Bronchial epithelial cell (primary cell): Measurements from ENCODE around the gene FZD10. TPM values are rescaled to one million over a fixed set of nuclear protein-coding genes. Genes with fewer than 3 reads are reported as not detected.

Experiments
- DNase-seq: peaks from one replicate; pipeline ENCODE4 v3.0.0-alpha.2; 2010; ENCODE audit warnings: low read depth
- FAIRE-seq: peaks from 2 replicates; lab custom pipeline; 2011; peaks lifted over from hg19 to GRCh38; lab: Jason Lieb, UNC
- H3K27me3 ChIP-seq: 2 replicates; pipeline ENCODE4 v1.5.1; 2011; ENCODE audit warnings: low read length; ENCODE audit not compliant: control insufficient read depth, insufficient read depth
- H3K36me3 ChIP-seq: 2 replicates; pipeline ENCODE4 v1.5.1; 2011; ENCODE audit warnings: low read length; ENCODE audit not compliant: control insufficient read depth, insufficient read depth
- H3K4me3 ChIP-seq: 2 replicates; pipeline ENCODE4 v1.5.1; 2011; ENCODE audit warnings: mild to moderate bottlenecking, low read depth, low read length, control low read depth
- CTCF ChIP-seq: IDR thresholded peaks from 2 replicates; pipeline ENCODE4 v1.5.1; 2011; ENCODE audit warnings: mild to moderate bottlenecking, moderate library complexity, low read length, control low read depth, inconsistent platforms; ENCODE audit not compliant: insufficient read depth, severe bottlenecking
- total RNA-seq: library from RNA; depleted of rRNA; stranded (reverse); fragments of >200 nt; gene quantifications from 2 replicates; pipeline ENCODE4 v1.2.1, GENCODE V29; 2014

Gene FZD10
- total RNA-seq, 1 donor from 2014 or later, result 0.26 TPM

GRCh38 chr12:130199581-130200390, 37.5 kb downstream of the FZD10 start:
- no peak overlapping the region for H3K4me3 ChIP-seq
- H3K36me3 ChIP-seq, result no peaks in the 10 kb centered on the region
- no peak for DNase-seq
- no peak for FAIRE-seq
- no peaks in the 10 kb centered on the region for H3K27me3 ChIP-seq
- no peak for TF ChIP-seq CTCF

GRCh38 chr12:130200445-130200844, 38.2 kb downstream of the FZD10 start:
- Histone ChIP-seq H3K36me3 (no peaks in the 10 kb centered on the region), H3K27me3 (no peaks in the 10 kb centered on the region), H3K4me3 (no peak overlapping the region)
- FAIRE-seq, result no peak
- no peak for DNase-seq
- TF ChIP-seq CTCF, result no peak

GRCh38 chr12:130201037-130201436, 38.8 kb downstream of the FZD10 start:
- Histone ChIP-seq H3K4me3 (no peak overlapping the region), H3K27me3 (no peaks in the 10 kb centered on the region), H3K36me3 (no peaks in the 10 kb centered on the region)
- DNase-seq (no peak), FAIRE-seq (no peak)
- TF ChIP-seq CTCF, result no peak

- DNase-seq (no peak), FAIRE-seq (no peak)
- no peaks in the 10 kb centered on the region for H3K27me3 ChIP-seq
Observed at GRCh38 chr12:130202201-130202600, 39.9 kb downstream of the FZD10 start.

GRCh38 chr12:130203151-130203550, 40.9 kb downstream of the FZD10 start:
- Histone ChIP-seq H3K4me3 (no peak overlapping the region), H3K36me3 (no peaks in the 10 kb centered on the region), H3K27me3 (no peaks in the 10 kb centered on the region)
- DNase-seq (no peak), FAIRE-seq (no peak)
- TF ChIP-seq CTCF, result no peak

More at GRCh38 chr12:130202201-130202600, 39.9 kb downstream of the FZD10 start:
- Histone ChIP-seq H3K4me3 (no peak overlapping the region), H3K36me3 (no peaks in the 10 kb centered on the region)
- TF ChIP-seq CTCF, result no peak

- no peak overlapping the region for H3K4me3 ChIP-seq
- no peaks in the 10 kb centered on the region for H3K36me3 ChIP-seq
- no peak for TF ChIP-seq CTCF
- no peak for FAIRE-seq
- no peak for DNase-seq
- no peaks in the 10 kb centered on the region for H3K27me3 ChIP-seq
Observed at GRCh38 chr12:130204541-130204953, 42.3 kb downstream of the FZD10 start.
